ENCODE measurements around the gene ITPRIP. TPM values are rescaled to one million over a fixed set of nuclear protein-coding genes. Genes with fewer than 3 reads are reported as not detected.

ITPRIP gene
- total RNA-seq, 1 experiment from 2014 or later, result 22.5 TPM

DNA sequence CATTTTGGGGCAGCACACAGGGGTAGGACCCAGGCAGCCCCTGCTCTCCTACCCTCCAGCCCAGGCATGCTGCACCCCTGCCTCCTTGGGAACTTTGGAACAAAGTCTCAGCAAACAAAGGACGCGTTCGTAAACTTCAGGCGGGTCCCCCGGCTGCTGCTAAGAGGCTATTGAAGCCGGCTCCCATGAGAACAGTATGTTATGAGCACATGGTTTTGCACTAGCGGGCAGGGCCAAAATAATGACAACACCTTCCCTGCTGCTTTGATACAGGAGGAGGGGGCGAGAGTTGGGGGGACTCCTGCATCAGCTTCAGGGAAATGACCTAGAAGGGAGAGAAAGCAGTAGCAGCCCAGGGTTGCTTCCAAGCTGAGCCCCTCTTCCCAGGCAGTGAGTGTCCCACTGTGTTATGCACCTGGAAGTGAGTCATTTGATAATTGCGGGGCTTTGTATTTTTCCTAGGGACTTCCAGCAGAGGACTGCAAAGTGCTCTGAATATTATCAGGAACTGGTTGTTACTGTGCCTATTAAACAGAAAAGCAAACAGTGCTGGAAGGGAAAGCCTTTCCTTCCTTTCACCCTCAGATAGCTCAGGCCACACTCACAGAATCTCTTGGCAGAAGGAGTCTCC lies 6.9 kb downstream of the ITPRIP start:
- WGBS (ENCODE audit: extremely low coverage, insufficient read length, low lambda C conversion rate), result no CpG with 5 or more reads among the region's 9 CpGs
- H3K27ac Mint-ChIP-seq, result peak overlapping the region; percentile 94 to 96 (median 95)
- Histone ChIP-seq H3K14ac (ENCODE audit: insufficient read depth, low read length) (no peak overlapping the region), H3K23ac (ENCODE audit: insufficient read length, low read depth, low read length) (no peak overlapping the region), H3K4me1 (ENCODE audit: insufficient read depth, low read length) (peaks cover 39% of the 10 kb centered on the region; the same call in 1 of the 2 replicates), H2AK5ac (ENCODE audit: insufficient read length, low read length) (no peak overlapping the region), H2BK12ac (ENCODE audit: insufficient read length, low read depth, low read length) (no peak overlapping the region), H2AFZ (ENCODE audit: low read length) (no peak overlapping the region), H4K91ac (ENCODE audit: insufficient read length, low read depth, low read length) (no peak overlapping the region), H3K79me1 (ENCODE audit: insufficient read depth, low read depth, low read length, poor library complexity, severe bottlenecking) (no peaks in the 10 kb centered on the region), H4K8ac (replicated peaks; ENCODE audit: insufficient read length, low read depth, low read length) (no peak overlapping the region), H3K27me3 (ENCODE audit: insufficient read depth, low read length) (no peaks in the 10 kb centered on the region), H3K27ac (ENCODE audit: insufficient read length, low read depth, low read length) (peak overlapping the region; percentile 48), H3K18ac (ENCODE audit: insufficient read length, low read depth, low read length) (no peak overlapping the region), H4K20me1 (ENCODE audit: control insufficient read depth, insufficient read depth, insufficient read length) (peaks cover 3% of the 10 kb centered on the region), H3K23me2 (ENCODE audit: insufficient read length, low read depth, low read length, poor library complexity, severe bottlenecking) (peaks cover 4% of the 10 kb centered on the region), H2BK120ac (ENCODE audit: low read depth, low read length, poor library complexity, severe bottlenecking) (no peak overlapping the region), H2BK15ac (ENCODE audit: low read depth, low read length) (no peak overlapping the region), H3K79me2 (ENCODE audit: insufficient read depth, low read length) (peaks cover 38% of the 10 kb centered on the region; the same call in 1 of the 2 replicates), H2BK5ac (ENCODE audit: insufficient read length, low read length) (no peak overlapping the region), H3K9ac (ENCODE audit: extremely low read depth, insufficient read length, low read length) (no peak overlapping the region), H4K5ac (ENCODE audit: insufficient read length, low read depth, low read length) (no peak overlapping the region), H2BK20ac (ENCODE audit: low read depth, low read length, poor library complexity, severe bottlenecking) (no peak overlapping the region), H3K4me2 (ENCODE audit: insufficient read depth, insufficient read length, low read length) (peak overlapping the region; percentile 26), H3K56ac (ENCODE audit: insufficient read length, low read depth, low read length) (no peak overlapping the region), H3K4ac (ENCODE audit: low read depth, low read length) (no peak overlapping the region), H3K9me3 (ENCODE audit: control insufficient read depth, low read depth, low read length) (no peaks in the 10 kb centered on the region), H3T11ph (ENCODE audit: low read length) (no peak overlapping the region)
- DNase-seq, result peak; percentile 57
- H3K27me3 Mint-ChIP-seq (ENCODE audit: low read depth), result no peaks in the 10 kb centered on the region
- no peaks in the 10 kb centered on the region for H3K9me3 Mint-ChIP-seq
- TF ChIP-seq, protein P1, sequence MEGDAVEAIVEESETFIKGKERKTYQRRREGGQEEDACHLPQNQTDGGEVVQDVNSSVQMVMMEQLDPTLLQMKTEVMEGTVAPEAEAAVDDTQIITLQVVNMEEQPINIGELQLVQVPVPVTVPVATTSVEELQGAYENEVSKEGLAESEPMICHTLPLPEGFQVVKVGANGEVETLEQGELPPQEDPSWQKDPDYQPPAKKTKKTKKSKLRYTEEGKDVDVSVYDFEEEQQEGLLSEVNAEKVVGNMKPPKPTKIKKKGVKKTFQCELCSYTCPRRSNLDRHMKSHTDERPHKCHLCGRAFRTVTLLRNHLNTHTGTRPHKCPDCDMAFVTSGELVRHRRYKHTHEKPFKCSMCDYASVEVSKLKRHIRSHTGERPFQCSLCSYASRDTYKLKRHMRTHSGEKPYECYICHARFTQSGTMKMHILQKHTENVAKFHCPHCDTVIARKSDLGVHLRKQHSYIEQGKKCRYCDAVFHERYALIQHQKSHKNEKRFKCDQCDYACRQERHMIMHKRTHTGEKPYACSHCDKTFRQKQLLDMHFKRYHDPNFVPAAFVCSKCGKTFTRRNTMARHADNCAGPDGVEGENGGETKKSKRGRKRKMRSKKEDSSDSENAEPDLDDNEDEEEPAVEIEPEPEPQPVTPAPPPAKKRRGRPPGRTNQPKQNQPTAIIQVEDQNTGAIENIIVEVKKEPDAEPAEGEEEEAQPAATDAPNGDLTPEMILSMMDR (conservative IDR thresholded peaks at IDR 0.05), result no peak
- H3K4me3 Mint-ChIP-seq, result peak overlapping the region in 1 of 2 experiments; percentile 74; a peak in 4 of 5 replicates
- H3K4me1 Mint-ChIP-seq, result peaks cover 90 to 95% of the 10 kb centered on the region in 2 experiments
- H3K36me3 Mint-ChIP-seq (ENCODE audit: insufficient read depth in 1 of 3, low read depth in 3 of 3), result peaks cover 5 to 12% (median 11%) of the 10 kb centered on the region in 3 experiments; a peak in 5 of 7 replicates
